ENCODE measurements around the gene BCAS4. TPM values are rescaled to one million over a fixed set of nuclear protein-coding genes. Genes with fewer than 3 reads are reported as not detected.
A peak's percentile ranks its signal among the peaks of the same experiment; 100 is the strongest.

BCAS4 gene
- total RNA-seq, 1 experiment from 2014 or later = 29.9 TPM

- H3K4me3 ChIP-seq (ENCODE audit: low read depth, low read length) = no peak overlapping the region
- H3K27me3 Mint-ChIP-seq (ENCODE audit: insufficient read depth, unreplicated experiment) = no peaks in the 10 kb centered on the region
- peak in 1 of 2 experiments; percentile 67 for DNase-seq
- H3K4me1 Mint-ChIP-seq (ENCODE audit: low read depth, unreplicated experiment) = peaks cover 67% of the 10 kb centered on the region
- peaks cover 85% of the 10 kb centered on the region for H3K4me1 ChIP-seq
- ChIA-PET CTCF (interaction anchor here (0.6 to 4.5 kb wide), 15 partner anchors 13 to 602 kb away, joined by 3 to 88 read pairs (median 9); no protein-coding TSS in a partner anchor), POLR2A (interaction anchor here (0.6 to 1.4 kb wide), 6 partner anchors 14 to 185 kb away, joined by 4 to 11 read pairs (median 5); partner anchors contain the start of gene ADNP)
- peaks cover 99% of the 10 kb centered on the region for H3K36me3 Mint-ChIP-seq (ENCODE audit: insufficient read depth, unreplicated experiment)
- H3K36me3 ChIP-seq (ENCODE audit: control insufficient read depth, insufficient read depth, low read length) = peaks cover 7% of the 10 kb centered on the region; the same call in 1 of the 2 replicates
- no peaks in the 10 kb centered on the region for H3K27me3 ChIP-seq (replicated peaks; ENCODE audit: control insufficient read depth, insufficient read depth, low read length)
- peak overlapping the region; percentile 38 for H3K4me3 Mint-ChIP-seq (ENCODE audit: unreplicated experiment)
- peak overlapping the region; percentile 76 for H3K27ac Mint-ChIP-seq (ENCODE audit: unreplicated experiment)
- intact Hi-C loops (cut with micrococcal nuclease; ENCODE audit: unreplicated experiment) = no loop called here
- no peaks in the 10 kb centered on the region for H3K9me3 ChIP-seq
- TF ChIP-seq CTCF (IDR thresholded peaks at IDR 0.05; ENCODE audit: insufficient read depth in 1 of 2, low read depth in 1 of 2, low read length in 1 of 2, severe bottlenecking in 1 of 2, unreplicated experiment in 1 of 2) = no peak
- no peaks in the 10 kb centered on the region for H3K9me3 Mint-ChIP-seq (ENCODE audit: unreplicated experiment)
- BruUV-seq (replicated peaks) = no TSS peak
These were observed 48.5 kb upstream of the BCAS4 start for GRCh38 chr20:50746138-50746940.

GRCh38 chr20:50747275-50747674 lies 47.6 kb upstream of the BCAS4 start:
- no peaks in the 10 kb centered on the region for H3K27me3 ChIP-seq (replicated peaks; ENCODE audit: control insufficient read depth, insufficient read depth, low read length)
- H3K4me1 ChIP-seq = peaks cover 80% of the 10 kb centered on the region
- Mint-ChIP-seq H3K4me1 (ENCODE audit: low read depth, unreplicated experiment) (peaks cover 68% of the 10 kb centered on the region), H3K27ac (ENCODE audit: unreplicated experiment) (peak overlapping the region; percentile 27), H3K27me3 (ENCODE audit: insufficient read depth, unreplicated experiment) (no peaks in the 10 kb centered on the region), H3K36me3 (ENCODE audit: insufficient read depth, unreplicated experiment) (peaks cover 99% of the 10 kb centered on the region), H3K9me3 (ENCODE audit: unreplicated experiment) (no peaks in the 10 kb centered on the region), H3K4me3 (ENCODE audit: unreplicated experiment) (peak overlapping the region; percentile 3)
- CTCF ChIA-PET = interaction anchor here (1.0 to 2.0 kb wide), 5 partner anchors 13 to 121 kb away, joined by 3 to 9 read pairs (median 3); no protein-coding TSS in a partner anchor
- no TSS peak for BruUV-seq (replicated peaks)
- no peak for TF ChIP-seq CTCF (IDR thresholded peaks at IDR 0.05; ENCODE audit: insufficient read depth in 1 of 2, low read depth in 1 of 2, low read length in 1 of 2, severe bottlenecking in 1 of 2, unreplicated experiment in 1 of 2)
- POLR2A ChIA-PET = interaction anchor here (1.4 kb wide), 1 partner anchor 17 kb away, joined by 11 read pairs; no protein-coding TSS in a partner anchor
- intact Hi-C loops (cut with micrococcal nuclease; ENCODE audit: unreplicated experiment) = no loop called here
- H3K36me3 ChIP-seq (ENCODE audit: control insufficient read depth, insufficient read depth, low read length) = peaks cover 7% of the 10 kb centered on the region; the same call in 1 of the 2 replicates
- no peaks in the 10 kb centered on the region for H3K9me3 ChIP-seq
- no peak for DNase-seq
- H3K4me3 ChIP-seq (ENCODE audit: low read depth, low read length) = no peak overlapping the region

GRCh38 chr20:50750145-50750671 lies 44.7 kb upstream of the BCAS4 start:
- peak in 1 of 2 experiments; percentile 21 for DNase-seq
- H3K4me1 Mint-ChIP-seq (ENCODE audit: low read depth, unreplicated experiment) = peaks cover 59% of the 10 kb centered on the region
- Histone ChIP-seq H3K9me3 (no peaks in the 10 kb centered on the region), H3K4me1 (peaks cover 60% of the 10 kb centered on the region), H3K4me3 (ENCODE audit: low read depth, low read length) (no peak overlapping the region), H3K27me3 (replicated peaks; ENCODE audit: control insufficient read depth, insufficient read depth, low read length) (no peaks in the 10 kb centered on the region), H3K36me3 (ENCODE audit: control insufficient read depth, insufficient read depth, low read length) (peaks cover 8% of the 10 kb centered on the region; the same call in 1 of the 2 replicates)
- TF ChIP-seq CTCF (IDR thresholded peaks at IDR 0.05; ENCODE audit: insufficient read depth in 1 of 2, low read depth in 1 of 2, low read length in 1 of 2, severe bottlenecking in 1 of 2, unreplicated experiment in 1 of 2) = no peak
- peak overlapping the region; percentile 57 for H3K27ac Mint-ChIP-seq (ENCODE audit: unreplicated experiment)
- no peaks in the 10 kb centered on the region for H3K27me3 Mint-ChIP-seq (ENCODE audit: insufficient read depth, unreplicated experiment)
- intact Hi-C loops (cut with micrococcal nuclease; ENCODE audit: unreplicated experiment) = no loop called here
- H3K36me3 Mint-ChIP-seq (ENCODE audit: insufficient read depth, unreplicated experiment) = peaks cover 94% of the 10 kb centered on the region
- BruUV-seq (replicated peaks) = TSS peak; percentile 21
- POLR2A ChIA-PET = interaction anchor here (0.6 to 1.6 kb wide), 5 partner anchors 10 to 56 kb away, joined by 3 to 5 read pairs (median 4); no protein-coding TSS in a partner anchor
- no peaks in the 10 kb centered on the region for H3K9me3 Mint-ChIP-seq (ENCODE audit: unreplicated experiment)
- CTCF ChIA-PET = interaction anchor here (0.6 to 3.0 kb wide), 16 partner anchors 11 to 807 kb away, joined by 3 to 87 read pairs (median 11); partner anchors contain the start of genes BCAS4 and PARD6B
- H3K4me3 Mint-ChIP-seq (ENCODE audit: unreplicated experiment) = no peak overlapping the region

All from Caco-2 (cell line).